Keratinocyte (primary cell): Measurements from ENCODE around the gene CCND3. TPM values are rescaled to one million over a fixed set of nuclear protein-coding genes. Genes with fewer than 3 reads are reported as not detected.

ENCODE experiments used
- DNase-seq: peaks from one replicate; pipeline ENCODE4 v3.0.0-alpha.2; 2011; ENCODE audit warnings: low read depth, missing footprints, low spot score
- FAIRE-seq: peaks from 2 replicates; lab custom pipeline; 2011; peaks lifted over from hg19 to GRCh38; lab: Jason Lieb, UNC
- H2AFZ ChIP-seq: 2 replicates; pipeline ENCODE4 v1.6.0; 2012; ENCODE audit warnings: low read length, control low read depth, inconsistent platforms; ENCODE audit not compliant: control insufficient read depth
- H3K27ac ChIP-seq: 2 replicates; pipeline ENCODE4 v1.5.1; 2011; ENCODE audit warnings: low read length; ENCODE audit not compliant: control insufficient read depth, insufficient read depth
- H3K27me3 ChIP-seq: 3 replicates; pipeline ENCODE4 v1.6.0; 2011; ENCODE audit warnings: low read length; ENCODE audit not compliant: control insufficient read depth, insufficient read depth; ENCODE audit errors: extremely low read depth
- H3K36me3 ChIP-seq, 2 experiments: 2 replicates in 1 of 2; 3 replicates in 1 of 2; pipeline ENCODE4 v1.5.1; 2011; ENCODE audit warnings: low read length in 2 of 2, mild to moderate bottlenecking in 1 of 2; ENCODE audit not compliant: control insufficient read depth in 2 of 2, insufficient read depth in 2 of 2; ENCODE audit errors: extremely low read depth in 1 of 2
- H3K4me1 ChIP-seq: 3 replicates; pipeline ENCODE4 v1.5.1; 2011; ENCODE audit warnings: low read length; ENCODE audit not compliant: control insufficient read depth, insufficient read depth; ENCODE audit errors: extremely low read depth
- H3K4me2 ChIP-seq: 3 replicates; pipeline ENCODE4 v1.6.0; 2011; ENCODE audit warnings: low read depth, low read length; ENCODE audit not compliant: control insufficient read depth, insufficient read depth; ENCODE audit errors: extremely low read depth
- H3K4me3 ChIP-seq, 3 experiments: fragments of 200-600 bp in 1 of 3; sonication (generic) in 1 of 3; 2 replicates in 2 of 3; 3 replicates in 1 of 3; pipeline ENCODE4 v1.5.1; 2011 to 2016; ENCODE audit warnings: low read length in 3 of 3, mild to moderate bottlenecking in 3 of 3, control low read depth in 2 of 3, inconsistent platforms in 1 of 3, low read depth in 1 of 3, mixed read lengths in 1 of 3, mixed run types in 1 of 3, moderate library complexity in 1 of 3; ENCODE audit not compliant: control insufficient read depth in 2 of 3, insufficient read depth in 2 of 3; ENCODE audit errors: extremely low read depth in 1 of 3
- H3K79me2 ChIP-seq: 2 replicates; pipeline ENCODE4 v1.6.0; 2012; ENCODE audit warnings: low read length; ENCODE audit not compliant: control insufficient read depth, insufficient read depth
- H3K9ac ChIP-seq: 3 replicates; pipeline ENCODE4 v1.6.0; 2011; ENCODE audit warnings: low read length; ENCODE audit not compliant: control insufficient read depth, insufficient read depth; ENCODE audit errors: extremely low read depth
- H3K9me1 ChIP-seq: 3 replicates; pipeline ENCODE4 v1.6.0; 2011; ENCODE audit warnings: low read length; ENCODE audit not compliant: control insufficient read depth, insufficient read depth; ENCODE audit errors: extremely low read depth
- H3K9me3 ChIP-seq: 2 replicates; pipeline ENCODE4 v1.5.1; 2012; ENCODE audit warnings: low read depth, low read length; ENCODE audit not compliant: control insufficient read depth
- H4K20me1 ChIP-seq: 3 replicates; pipeline ENCODE4 v1.6.0; 2011; ENCODE audit warnings: low read length; ENCODE audit not compliant: control insufficient read depth, insufficient read depth; ENCODE audit errors: extremely low read depth
- CTCF ChIP-seq, 3 experiments: IDR thresholded peaks in 1 of 3; conservative IDR thresholded peaks in 1 of 3; optimal IDR thresholded peaks in 1 of 3; 2 replicates in 2 of 3; 3 replicates in 1 of 3; pipeline versions ENCODE3 to v1.5.1; 2011; ENCODE audit warnings: low read length in 3 of 3, mild to moderate bottlenecking in 3 of 3, moderate library complexity in 2 of 3, control low read depth in 1 of 3, inconsistent platforms in 1 of 3; ENCODE audit not compliant: insufficient read depth in 2 of 3; ENCODE audit errors: extremely low read depth in 1 of 3
- EZH2 ChIP-seq: IDR thresholded peaks from one replicate; pipeline ENCODE4 v1.6.1; 2012; ENCODE audit warnings: inconsistent platforms, mild to moderate bottlenecking, low read length, moderate library complexity
- dilution Hi-C: fragments of 300-500 bp; cut with MboI; formaldehyde crosslinking; loops from one replicate; pipeline ENCODE4 v1.7.0; 2020; ENCODE audit warnings: low sequenced_read_pairs; ENCODE audit not compliant: extremely low pct_ligation_motif_present
- polyA plus RNA-seq, 5 experiments: library from polyadenylated mRNA; depleted of rRNA in 3 of 5; stranded (reverse) in 3 of 5; stranded (forward) in 1 of 5; unstranded in 1 of 5; fragments of >200 nt; gene quantifications; 1 replicate in 1 of 5; 2 replicates in 3 of 5; 3 replicates in 1 of 5; pipeline versions ENCODE4 v1.2.1 to v1.2.3, GENCODE V29; 2011 to 2012; ENCODE audit warnings: missing spikeins in 2 of 5, low read depth in 1 of 5, low replicate concordance in 1 of 5

The CCND3 gene
- polyA plus RNA-seq, 1 donor (not counting 4 experiments of a cell fraction or from before 2014, with no cell fraction given) = 37.3 TPM

- DNase-seq (no peak), FAIRE-seq (peak; percentile 13)
- dilution Hi-C loops = no loop called here
Observed at GRCh38 chr6:41901882-41902519, 39.6 kb downstream of the CCND3 start.

GRCh38 chr6:41900861-41901260 lies 40.7 kb downstream of the CCND3 start:
- TF ChIP-seq CTCF (optimal IDR thresholded peaks at IDR 0.05 in 1 of 3, IDR thresholded peaks at IDR 0.05 in 1 of 3, conservative IDR thresholded peaks at IDR 0.05 in 1 of 3; ENCODE audit: extremely low read depth in 1 of 3, insufficient read depth in 2 of 3, low read length in 3 of 3) (no peak), EZH2 (no peak)
- peaks cover 4% of the 10 kb centered on the region for H3K4me1 ChIP-seq
- H3K4me3 ChIP-seq = no peak overlapping the region
- no peak overlapping the region for H3K4me2 ChIP-seq
- no peak for DNase-seq
- no peak for FAIRE-seq
- dilution Hi-C loops = no loop called here
- H3K9ac ChIP-seq = no peak overlapping the region
- peaks cover 8 to 22% of the 10 kb centered on the region in 2 experiments for H3K36me3 ChIP-seq
- no peak overlapping the region for H2AFZ ChIP-seq
- H3K9me3 ChIP-seq = no peaks in the 10 kb centered on the region
- H3K27me3 ChIP-seq = no peaks in the 10 kb centered on the region
- no peak overlapping the region for H3K27ac ChIP-seq
- H3K9me1 ChIP-seq = no peaks in the 10 kb centered on the region
- no peaks in the 10 kb centered on the region for H3K79me2 ChIP-seq
- H4K20me1 ChIP-seq = no peaks in the 10 kb centered on the region

More at GRCh38 chr6:41901882-41902519, 39.6 kb downstream of the CCND3 start:
- no peak overlapping the region for H3K27ac ChIP-seq
- H2AFZ ChIP-seq = no peak overlapping the region
- TF ChIP-seq EZH2 (no peak), CTCF (optimal IDR thresholded peaks at IDR 0.05 in 1 of 3, IDR thresholded peaks at IDR 0.05 in 1 of 3, conservative IDR thresholded peaks at IDR 0.05 in 1 of 3; ENCODE audit: extremely low read depth in 1 of 3, insufficient read depth in 2 of 3, low read length in 3 of 3) (peak; percentile 31 to 55 (median 35))
- H3K9me3 ChIP-seq = no peaks in the 10 kb centered on the region
- no peaks in the 10 kb centered on the region for H3K27me3 ChIP-seq
- H3K79me2 ChIP-seq = no peaks in the 10 kb centered on the region
- H3K4me3 ChIP-seq = no peak overlapping the region
- no peak overlapping the region for H3K9ac ChIP-seq
- H3K4me1 ChIP-seq = no peaks in the 10 kb centered on the region
- no peaks in the 10 kb centered on the region for H4K20me1 ChIP-seq
- no peaks in the 10 kb centered on the region for H3K9me1 ChIP-seq
- H3K36me3 ChIP-seq = peaks cover 15 to 28% of the 10 kb centered on the region in 2 experiments
- H3K4me2 ChIP-seq = no peak overlapping the region
